ENCODE results near the gene PGM5.

The PGM5 gene

DNA sequence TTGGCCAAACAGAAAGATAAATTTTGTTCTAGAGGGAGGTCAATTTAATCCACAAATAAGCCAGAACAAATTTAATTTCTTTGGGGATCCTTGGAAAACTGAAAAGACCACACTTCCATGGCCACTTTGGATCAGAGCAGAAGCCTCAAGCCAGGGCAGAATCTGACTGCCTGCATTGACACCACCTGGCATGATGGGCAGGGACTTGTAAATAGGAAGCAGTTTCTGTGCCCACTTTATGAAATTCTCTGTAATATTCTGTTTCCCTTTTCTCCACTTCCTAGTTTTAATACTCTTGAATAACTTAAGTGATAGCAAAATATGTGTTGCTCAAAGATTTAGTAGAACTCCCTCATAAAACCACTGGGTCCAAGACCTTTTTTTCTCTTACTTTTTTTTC, 191.0 kb downstream of the PGM5 start:
- CTCF ChIA-PET: interaction anchor here (0.8 kb wide), 1 partner anchor 20 kb away, joined by 4 read pairs; no protein-coding TSS in a partner anchor

GRCh38 chr9:68548241-68548640, 191.8 kb downstream of the PGM5 start:
- H3K27ac ChIP-seq (ENCODE audit: extremely low read depth, low read depth, low read length): no peak overlapping the region
- no peaks in the 10 kb centered on the region for H3K36me3 ChIP-seq (ENCODE audit: control insufficient read depth in 2 of 2, insufficient read depth in 1 of 2, low read length in 2 of 2)
- H3K4me3 ChIP-seq (ENCODE audit: low read depth, low read length): no peak overlapping the region
- no peak for TF ChIP-seq ZNF600 (tag by site-specific recombination; IDR thresholded peaks at IDR 0.05)
- TF ChIP-seq ZNF121 (tag by site-specific recombination; IDR thresholded peaks at IDR 0.05): no peak
- no peak for TF ChIP-seq ZNF391 (tag by site-specific recombination; IDR thresholded peaks at IDR 0.05; ENCODE audit: borderline replicate concordance, low read depth)
- TF ChIP-seq EGR2 (tag by site-specific recombination; IDR thresholded peaks at IDR 0.05; ENCODE audit: low read depth): no peak
- TF ChIP-seq ZNF23 (tag by site-specific recombination; IDR thresholded peaks at IDR 0.05; ENCODE audit: borderline replicate concordance): no peak
- H3K9me3 ChIP-seq (ENCODE audit: control insufficient read depth, insufficient read depth, low read depth, low read length): no peaks in the 10 kb centered on the region
- POLR2A ChIA-PET: no interaction called here
- CTCF ChIA-PET: interaction anchor here (0.8 to 1.1 kb wide), 3 partner anchors 13 to 487 kb away, joined by 3 to 6 read pairs (median 4); partner anchors contain the start of gene FXN
- no peaks in the 10 kb centered on the region for H3K4me1 ChIP-seq (ENCODE audit: control insufficient read depth, insufficient read depth, low read length)

More for the DNA sequence above, 191.0 kb downstream of the PGM5 start:
- H3K4me1 ChIP-seq (ENCODE audit: control insufficient read depth, insufficient read depth, low read length): no peaks in the 10 kb centered on the region
- no peak overlapping the region for H3K4me3 ChIP-seq (ENCODE audit: low read depth, low read length)
- POLR2A ChIA-PET: no interaction called here
- H3K27ac ChIP-seq (ENCODE audit: extremely low read depth, low read depth, low read length): no peak overlapping the region
- H3K36me3 ChIP-seq (ENCODE audit: control insufficient read depth in 2 of 2, insufficient read depth in 1 of 2, low read length in 2 of 2): no peaks in the 10 kb centered on the region
- TF ChIP-seq ZNF596 (tag by site-specific recombination; IDR thresholded peaks at IDR 0.05) (no peak), KLF8 (tag by site-specific recombination; IDR thresholded peaks at IDR 0.05) (no peak), ZNF560 (tag by site-specific recombination; IDR thresholded peaks at IDR 0.05; ENCODE audit: borderline replicate concordance) (no peak), ZBTB10 (tag by site-specific recombination; IDR thresholded peaks at IDR 0.05) (no peak), ZNF121 (tag by site-specific recombination; IDR thresholded peaks at IDR 0.05) (no peak), ZNF132 (tag by site-specific recombination; IDR thresholded peaks at IDR 0.05; ENCODE audit: borderline replicate concordance) (no peak), ZNF747 (tag by site-specific recombination; IDR thresholded peaks at IDR 0.05) (no peak), ZNF211 (tag by site-specific recombination; IDR thresholded peaks at IDR 0.05; ENCODE audit: low read depth) (no peak), ZNF48 (tag by site-specific recombination; IDR thresholded peaks at IDR 0.05) (no peak), ZNF654 (tag by site-specific recombination; IDR thresholded peaks at IDR 0.05; ENCODE audit: low read depth) (no peak), ZNF140 (tag by site-specific recombination; IDR thresholded peaks at IDR 0.05) (no peak), ZSCAN30 (tag by site-specific recombination; IDR thresholded peaks at IDR 0.05) (no peak)
- TF ChIP-seq, protein P1, sequence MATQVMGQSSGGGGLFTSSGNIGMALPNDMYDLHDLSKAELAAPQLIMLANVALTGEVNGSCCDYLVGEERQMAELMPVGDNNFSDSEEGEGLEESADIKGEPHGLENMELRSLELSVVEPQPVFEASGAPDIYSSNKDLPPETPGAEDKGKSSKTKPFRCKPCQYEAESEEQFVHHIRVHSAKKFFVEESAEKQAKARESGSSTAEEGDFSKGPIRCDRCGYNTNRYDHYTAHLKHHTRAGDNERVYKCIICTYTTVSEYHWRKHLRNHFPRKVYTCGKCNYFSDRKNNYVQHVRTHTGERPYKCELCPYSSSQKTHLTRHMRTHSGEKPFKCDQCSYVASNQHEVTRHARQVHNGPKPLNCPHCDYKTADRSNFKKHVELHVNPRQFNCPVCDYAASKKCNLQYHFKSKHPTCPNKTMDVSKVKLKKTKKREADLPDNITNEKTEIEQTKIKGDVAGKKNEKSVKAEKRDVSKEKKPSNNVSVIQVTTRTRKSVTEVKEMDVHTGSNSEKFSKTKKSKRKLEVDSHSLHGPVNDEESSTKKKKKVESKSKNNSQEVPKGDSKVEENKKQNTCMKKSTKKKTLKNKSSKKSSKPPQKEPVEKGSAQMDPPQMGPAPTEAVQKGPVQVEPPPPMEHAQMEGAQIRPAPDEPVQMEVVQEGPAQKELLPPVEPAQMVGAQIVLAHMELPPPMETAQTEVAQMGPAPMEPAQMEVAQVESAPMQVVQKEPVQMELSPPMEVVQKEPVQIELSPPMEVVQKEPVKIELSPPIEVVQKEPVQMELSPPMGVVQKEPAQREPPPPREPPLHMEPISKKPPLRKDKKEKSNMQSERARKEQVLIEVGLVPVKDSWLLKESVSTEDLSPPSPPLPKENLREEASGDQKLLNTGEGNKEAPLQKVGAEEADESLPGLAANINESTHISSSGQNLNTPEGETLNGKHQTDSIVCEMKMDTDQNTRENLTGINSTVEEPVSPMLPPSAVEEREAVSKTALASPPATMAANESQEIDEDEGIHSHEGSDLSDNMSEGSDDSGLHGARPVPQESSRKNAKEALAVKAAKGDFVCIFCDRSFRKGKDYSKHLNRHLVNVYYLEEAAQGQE (tag by site-specific recombination; IDR thresholded peaks at IDR 0.05): no peak
- no peaks in the 10 kb centered on the region for H3K9me3 ChIP-seq (ENCODE audit: control insufficient read depth, insufficient read depth, low read depth, low read length)
